HepG2 (cell line): ENCODE results near the gene COASY. TPM values are rescaled to one million over a fixed set of nuclear protein-coding genes. Genes with fewer than 3 reads are reported as not detected.

Source experiments
- ATAC-seq: fragments of 200-7000 bp; cut with Tn5 transposase; 3 replicates; pipeline ENCODE4 v1.9.1; 2020; ENCODE audit warnings: mild to moderate bottlenecking, moderate library complexity
- BruUV-seq: library from RNA; stranded (reverse); fragments of 400-500 nt; replicated peaks from 2 replicates; lab custom pipeline; 2021; lab: Mats Ljungman, UMichigan
- CTCF ChIA-PET: fragments of 300-600 bp; formaldehyde crosslinking; extraction: SDS; loops from one replicate; lab custom pipeline; 2021; ENCODE audit warnings: low total read pairs, inconsistent platforms, low intra/inter-chr PET ratio; lab: Yijun Ruan, JAX
- POLR2A ChIA-PET: fragments of 350-600 bp; sonication (Branson Sonifier 250); formaldehyde crosslinking; loops from one replicate; lab custom pipeline; 2020; ENCODE audit warnings: antibody characterized with exemption, inconsistent platforms; lab: Yijun Ruan, JAX
- DNase-seq: peaks from one replicate; pipeline ENCODE4 v3.0.0-alpha.2; 2015; ENCODE audit warnings: low spot score
- FAIRE-seq: peaks from 3 replicates; lab custom pipeline; 2011; peaks lifted over from hg19 to GRCh38; lab: Jason Lieb, UNC
- H2AFZ ChIP-seq: one replicate; pipeline ENCODE4 v1.6.1; 2011; ENCODE audit warnings: low read length, inconsistent platforms
- H3K27ac ChIP-seq: fragments of 300-600 bp; 3 replicates; pipeline ENCODE4 v1.8.0; 2011; ENCODE audit warnings: mixed run types, mild to moderate bottlenecking, mixed read lengths, low read length, inconsistent platforms; ENCODE audit not compliant: insufficient read depth; ENCODE audit errors: extremely low read length
- H3K27me3 ChIP-seq, 2 experiments: fragments of 200-600 bp in 1 of 2; 2 replicates in 1 of 2; 3 replicates in 1 of 2; pipeline versions ENCODE4 v1.6.0 to v1.8.0; 2011; ENCODE audit warnings: low read length in 2 of 2, mild to moderate bottlenecking in 2 of 2, moderate library complexity in 2 of 2, inconsistent platforms in 1 of 2; ENCODE audit not compliant: insufficient read depth in 2 of 2, control insufficient read depth in 1 of 2
- H3K36me3 ChIP-seq, 2 experiments: fragments of 200-600 bp in 1 of 2; replicated peaks in 1 of 2; 2 replicates in 1 of 2; 3 replicates in 1 of 2; pipeline versions ENCODE4 v1.5.1 to v1.8.0; 2011; ENCODE audit warnings: low read length in 2 of 2, inconsistent platforms in 1 of 2; ENCODE audit not compliant: insufficient read depth in 2 of 2, control insufficient read depth in 1 of 2
- H3K4me1 ChIP-seq: 2 replicates; pipeline ENCODE4 v1.5.1; 2012; ENCODE audit warnings: low read length, inconsistent platforms; ENCODE audit not compliant: insufficient read depth
- H3K4me2 ChIP-seq: 2 replicates; pipeline ENCODE4 v1.6.0; 2011; ENCODE audit warnings: low read depth, low read length, inconsistent platforms
- H3K4me3 ChIP-seq, 3 experiments: fragments of 200-600 bp in 1 of 3; sonication (generic), shearing (Covaris generic) in 1 of 3; replicated peaks in 1 of 3; 2 replicates each; pipeline ENCODE4 v1.5.1; 2011 to 2016; ENCODE audit warnings: low read length in 3 of 3, inconsistent platforms in 2 of 3, low read depth in 2 of 3, mild to moderate bottlenecking in 2 of 3, control low read depth in 1 of 3, mixed read lengths in 1 of 3; ENCODE audit not compliant: insufficient read depth in 1 of 3
- H3K79me2 ChIP-seq: one replicate; pipeline ENCODE4 v1.6.1; 2011; ENCODE audit warnings: low read length, inconsistent platforms; ENCODE audit not compliant: insufficient read depth
- H3K9ac ChIP-seq: 2 replicates; pipeline ENCODE4 v1.6.0; 2011; ENCODE audit warnings: mild to moderate bottlenecking, low read depth, low read length, inconsistent platforms; ENCODE audit not compliant: insufficient read depth
- H3K9me3 ChIP-seq: 2 replicates; pipeline ENCODE4 v1.5.1; 2012; ENCODE audit warnings: mild to moderate bottlenecking, low read length
- H4K20me1 ChIP-seq: 2 replicates; pipeline ENCODE4 v1.6.0; 2011; ENCODE audit warnings: inconsistent platforms, mild to moderate bottlenecking, low read length, moderate library complexity; ENCODE audit not compliant: insufficient read depth
- CREB3 ChIP-seq: sonication (generic); formaldehyde crosslinking; IDR thresholded peaks from 2 replicates; pipeline ENCODE4 v1.5.0; 2020; ENCODE audit warnings: missing genetic modification reagents
- CSRNP1 ChIP-seq: sonication (generic); formaldehyde crosslinking; IDR thresholded peaks from 2 replicates; pipeline ENCODE4 v1.8.1; 2023; ENCODE audit warnings: mild to moderate bottlenecking, missing genetic modification reagents
- ELF3 ChIP-seq: IDR thresholded peaks from 2 replicates; pipeline ENCODE4 v1.6.1; 2016; ENCODE audit warnings: missing genetic modification reagents, missing compliant biosample characterization
- FOSL2 ChIP-seq: sonication (generic); formaldehyde crosslinking; IDR thresholded peaks from 2 replicates; pipeline ENCODE4 v1.4.0; 2020; ENCODE audit warnings: missing genetic modification reagents
- GMEB2 ChIP-seq: IDR thresholded peaks from 2 replicates; pipeline ENCODE4 v1.6.1; 2016; ENCODE audit warnings: missing biosample characterization, missing genetic modification reagents, low read depth
- KMT2B ChIP-seq: IDR thresholded peaks from 2 replicates; pipeline ENCODE4 v1.6.1; 2016; ENCODE audit warnings: missing genetic modification reagents, missing compliant biosample characterization
- MATR3 ChIP-seq: sonication (generic); formaldehyde crosslinking; IDR thresholded peaks from 2 replicates; pipeline ENCODE4 v1.4.0; 2020; ENCODE audit warnings: missing genetic modification reagents
- MED8 ChIP-seq: sonication (generic); formaldehyde crosslinking; IDR thresholded peaks from 2 replicates; pipeline ENCODE4 v1.8.1; 2023; ENCODE audit warnings: mild to moderate bottlenecking, missing genetic modification reagents; ENCODE audit not compliant: insufficient replicate concordance
- MXD1 ChIP-seq: sonication (generic); formaldehyde crosslinking; IDR thresholded peaks from 2 replicates; pipeline ENCODE4 v1.4.0; 2020; ENCODE audit warnings: mild to moderate bottlenecking, missing genetic modification reagents
- TBL1XR1 ChIP-seq: fragments of 150-350 bp; IDR thresholded peaks from 2 replicates; pipeline ENCODE4 v1.6.1; 2014; ENCODE audit warnings: borderline replicate concordance, low read length; ENCODE audit not compliant: partially characterized antibody
- ZFP41 ChIP-seq: sonication (generic); formaldehyde crosslinking; IDR thresholded peaks from 2 replicates; pipeline ENCODE4 v1.4.0; 2020; ENCODE audit warnings: mild to moderate bottlenecking, missing genetic modification reagents, borderline replicate concordance
- ZNF235 ChIP-seq: sonication (generic); formaldehyde crosslinking; IDR thresholded peaks from 2 replicates; pipeline ENCODE4 v1.8.1; 2023; ENCODE audit warnings: mild to moderate bottlenecking, missing genetic modification reagents, borderline replicate concordance
- ZNF24 ChIP-seq: fragments of 450-650 bp; IDR thresholded peaks from 2 replicates; pipeline ENCODE4 v1.6.1; 2017; ENCODE audit warnings: antibody characterized with exemption, mild to moderate bottlenecking
- ZNF501 ChIP-seq: sonication (generic); formaldehyde crosslinking; IDR thresholded peaks from 2 replicates; pipeline ENCODE4 v1.5.1; 2020; ENCODE audit warnings: mild to moderate bottlenecking, moderate library complexity, missing genetic modification reagents
- WGBS: methylation state at CpG from one replicate; pipeline ENCODE4 v1.1.6; 2017; ENCODE audit warnings: low lambda C conversion rate; 5-methylcytosine and 5-hydroxymethylcytosine counted together
- in situ Hi-C: cut with HindIII; loops from 2 replicates; pipeline ENCODE4 v1.10.0; 2017; ENCODE audit warnings: low pct_unique_long_range_greater_than_20kb; ENCODE audit not compliant: extremely low pct_ligation_motif_present
- intact Hi-C: fragments of 100-400 bp; cut with micrococcal nuclease; formaldehyde crosslinking; loops from one replicate; pipeline ENCODE4 v1.10.0; 2022; ENCODE audit not compliant: unreplicated experiment
- polyA plus RNA-seq, 8 experiments: library from polyadenylated mRNA; depleted of rRNA in 3 of 8; stranded (reverse) in 7 of 8; unstranded in 1 of 8; fragments of >200 nt; fragmentation: Illumina TruSeq in 4 of 8; extraction: Trizol in 4 of 8; gene quantifications; 2 replicates each; pipeline versions ENCODE4 v1.2.1 to v1.2.3, GENCODE V29; 2011 to 2016; ENCODE audit warnings: low read depth in 4 of 8, missing spikeins in 1 of 8, mixed read lengths in 1 of 8; ENCODE audit not compliant: insufficient read depth in 1 of 8
- total RNA-seq, 5 experiments: library from RNA; depleted of rRNA; stranded (reverse); fragments of >200 nt; fragmentation: Illumina TruSeq; extraction: Trizol; gene quantifications; 2 replicates each; pipeline ENCODE4 v1.2.3, GENCODE V29; 2016; ENCODE audit warnings: low read depth in 1 of 5

Gene COASY
- total and polyA plus RNA-seq, 2 of the 13 experiments (the other 11 are each of a cell fraction or from before 2014, with no cell fraction given): 90.7 to 125 TPM

- Histone ChIP-seq H3K4me3 (no peak overlapping the region), H3K4me2 (no peak overlapping the region), H3K4me1 (peaks cover 56% of the 10 kb centered on the region), H4K20me1 (no peaks in the 10 kb centered on the region), H3K27ac (peak overlapping the region; percentile 23), H3K79me2 (no peaks in the 10 kb centered on the region), H3K27me3 (no peaks in the 10 kb centered on the region), H3K9me3 (no peaks in the 10 kb centered on the region), H3K36me3 (peaks cover 18 to 23% of the 10 kb centered on the region in 2 experiments), H3K9ac (no peak overlapping the region), H2AFZ (no peak overlapping the region)
- POLR2A ChIA-PET: interaction anchor here (0.7 to 4.3 kb wide), 8 partner anchors 9 to 95 kb away, joined by 3 to 52 read pairs (median 6); partner anchors contain the start of genes CAVIN1 and NAGLU
- FAIRE-seq: no peak
- DNase-seq: no peak
- BruUV-seq: TSS peak; percentile 7
- WGBS: 90% methylated on average over 9 of the region's 9 CpGs
- intact Hi-C loops: no loop called here
- CTCF ChIA-PET: interaction anchor here (0.8 to 2.5 kb wide), 7 partner anchors 9 to 196 kb away, joined by 3 to 28 read pairs (median 8); partner anchors contain the start of gene PSMC3IP
- in situ Hi-C loops: loop anchor here (5.0 kb wide), 1 partner anchor 96 kb away; the partner anchor contains the start of gene CAVIN1
- TF ChIP-seq CREB3 (CRISPR knock-in tag) (no peak), ZNF235 (CRISPR knock-in tag) (0 out of 2 replicates have a peak, but pooled peaks have one; percentile 53), KMT2B (0 out of 2 replicates have a peak, but pooled peaks have one; percentile 10), ZFP41 (CRISPR knock-in tag) (peak; percentile 36; the same call in 1 of the 2 replicates), FOSL2 (0 out of 2 replicates have a peak, but pooled peaks have one; percentile 6), ELF3 (CRISPR knock-in tag) (no peak), MXD1 (CRISPR knock-in tag) (0 out of 2 replicates have a peak, but pooled peaks have one; percentile 29), MATR3 (CRISPR knock-in tag) (no peak), GMEB2 (CRISPR knock-in tag) (no peak), ZNF24 (no peak), CSRNP1 (no peak), ZNF501 (CRISPR knock-in tag) (peak; percentile 2; the same call in 1 of the 2 replicates), TBL1XR1 (no peak), MED8 (CRISPR knock-in tag) (peak; percentile 37)
- no peak for ATAC-seq
Observed at GRCh38 chr17:42518046-42518754, 43.7 kb upstream of the COASY start.
